GM18870 (cell line): ENCODE results near the gene CCNI2.
A peak's percentile ranks its signal among the peaks of the same experiment; 100 is the strongest.

ENCODE experiments used
- ATAC-seq: cut with Tn5 transposase; IDR thresholded peaks from one replicate; pipeline ENCODE4 v1.9.1; 2021; ENCODE audit warnings: moderate library complexity; ENCODE audit not compliant: unreplicated experiment

The CCNI2 gene

DNA sequence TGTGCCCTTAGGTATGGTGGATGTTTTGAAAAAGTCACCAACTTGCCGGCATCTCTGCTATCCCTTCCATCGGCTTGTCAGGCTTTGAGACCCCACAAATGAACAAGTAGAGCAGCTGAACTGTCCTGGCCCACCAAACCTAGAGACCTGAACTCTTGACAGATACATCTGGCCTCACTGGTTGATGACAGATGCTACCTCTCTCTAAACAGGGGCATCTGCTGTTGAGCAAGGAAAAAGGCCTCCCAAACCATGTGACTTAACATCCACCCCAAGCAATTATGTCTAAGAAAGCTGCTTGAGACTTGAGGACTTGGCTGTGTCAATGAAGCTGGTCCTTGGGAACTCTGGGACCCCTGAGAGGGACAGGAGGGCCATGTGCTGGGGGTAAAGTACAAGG is 2.3 kb downstream of the CCNI2 start:
- ATAC-seq, result no peak

DNA sequence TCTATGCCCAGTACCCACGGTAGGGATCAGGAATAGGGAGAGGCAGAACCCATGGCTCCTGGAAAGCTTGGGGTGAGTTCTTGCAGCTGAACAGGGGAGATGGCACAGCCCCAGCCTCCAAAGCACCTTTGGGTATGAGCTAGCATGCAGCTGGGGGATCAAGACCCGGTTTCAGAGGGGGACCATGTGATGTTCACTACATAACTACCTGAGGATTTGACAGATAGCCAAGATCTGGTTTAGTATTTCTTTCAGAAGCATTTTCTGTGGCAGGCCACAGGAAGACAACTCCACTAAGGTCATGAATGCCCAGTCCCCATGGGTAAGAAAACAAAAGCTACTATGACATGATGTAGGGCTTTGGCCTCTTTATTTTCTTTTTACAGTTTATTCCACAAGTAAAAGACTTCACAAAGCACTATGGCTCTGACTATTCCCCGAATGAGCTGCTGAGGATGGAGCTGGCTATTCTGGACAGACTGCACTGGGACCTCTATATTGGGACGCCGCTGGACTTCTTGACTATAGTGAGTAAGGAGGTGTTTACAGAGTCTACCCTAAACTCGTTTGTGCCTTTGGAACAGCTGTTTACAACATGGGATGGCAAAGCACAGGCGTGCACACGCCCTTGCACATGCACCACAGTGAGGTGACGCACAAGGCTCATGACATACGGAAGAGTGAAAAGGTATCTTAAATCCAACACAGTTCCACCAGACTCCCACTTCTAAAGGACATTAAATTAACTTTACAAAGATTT is 3.4 kb downstream of the CCNI2 start:
- no peak for ATAC-seq

DNA sequence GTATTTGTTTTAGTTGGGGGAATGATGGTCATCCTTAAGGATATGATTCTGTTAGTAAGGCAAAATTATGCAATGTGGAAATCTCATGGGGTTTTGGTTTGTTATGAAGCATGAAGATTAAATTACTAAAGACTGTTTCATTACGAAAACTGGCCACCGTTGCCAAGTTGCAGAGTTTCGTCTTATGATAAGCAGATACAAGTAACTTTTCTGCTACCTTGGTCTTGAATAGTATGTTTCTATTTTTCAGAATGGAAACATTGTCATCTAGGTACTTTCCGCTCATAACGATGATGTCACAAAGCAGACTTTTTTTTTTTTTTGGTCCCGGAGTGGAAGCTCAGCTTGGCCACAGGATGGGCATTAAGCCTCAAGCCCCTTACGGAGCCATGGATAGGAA is 4.2 kb downstream of the CCNI2 start:
- ATAC-seq, result peak; percentile 45

DNA sequence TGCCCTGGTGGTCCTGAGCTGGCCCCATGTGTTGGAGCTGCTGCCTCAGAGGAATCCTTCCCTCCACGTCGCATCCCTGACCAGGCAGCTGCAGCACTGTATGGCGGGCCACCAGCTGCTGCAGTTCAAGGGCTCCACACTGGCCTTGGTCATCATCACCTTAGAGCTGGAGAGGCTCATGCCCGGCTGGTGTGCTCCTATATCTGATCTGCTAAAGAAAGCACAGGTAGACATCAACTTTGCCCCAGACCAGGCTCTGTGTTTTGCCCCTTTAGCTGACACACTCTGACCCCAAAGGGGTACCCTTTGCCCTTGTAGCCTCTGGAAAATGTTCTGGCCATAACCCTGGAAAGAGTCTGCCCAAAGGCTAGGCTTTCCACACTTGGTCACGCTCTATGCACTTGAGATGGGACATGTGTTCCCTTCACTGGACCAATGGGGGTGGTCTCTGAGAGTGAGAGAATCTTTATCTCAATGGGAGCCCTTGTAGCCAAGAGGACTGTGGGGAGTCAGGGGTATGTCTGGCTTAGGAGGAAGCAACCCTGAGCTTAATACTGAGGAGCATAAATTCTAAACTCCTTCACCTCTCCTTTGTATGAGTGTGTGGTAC is 4.8 kb downstream of the CCNI2 start:
- no peak for ATAC-seq

DNA sequence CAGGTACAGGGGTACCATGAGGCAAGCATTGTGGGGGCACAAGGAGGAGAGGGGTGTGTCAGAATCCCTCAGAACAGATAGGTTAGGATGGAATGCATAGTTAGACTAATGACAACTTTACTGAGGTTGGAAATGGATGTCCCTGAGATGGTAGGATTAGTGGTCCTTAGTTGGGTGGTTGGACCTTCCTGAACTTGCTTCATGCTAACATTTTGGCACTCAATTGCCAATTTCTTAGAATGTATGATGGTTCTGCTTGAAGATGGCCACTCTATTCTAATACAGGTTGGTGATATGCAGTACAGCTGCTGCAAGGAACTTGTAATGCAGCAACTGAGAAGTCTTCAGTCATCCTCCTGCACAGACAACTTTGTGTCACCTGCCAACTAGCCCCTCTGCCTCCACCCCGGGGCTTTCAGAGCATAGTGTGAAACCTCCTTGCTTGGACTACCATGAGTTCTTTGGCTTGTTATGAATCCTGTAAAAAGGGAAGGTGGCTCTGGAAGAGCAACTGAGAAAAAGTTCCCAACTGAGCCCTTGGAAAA is 5.4 kb downstream of the CCNI2 start:
- no peak for ATAC-seq

DNA sequence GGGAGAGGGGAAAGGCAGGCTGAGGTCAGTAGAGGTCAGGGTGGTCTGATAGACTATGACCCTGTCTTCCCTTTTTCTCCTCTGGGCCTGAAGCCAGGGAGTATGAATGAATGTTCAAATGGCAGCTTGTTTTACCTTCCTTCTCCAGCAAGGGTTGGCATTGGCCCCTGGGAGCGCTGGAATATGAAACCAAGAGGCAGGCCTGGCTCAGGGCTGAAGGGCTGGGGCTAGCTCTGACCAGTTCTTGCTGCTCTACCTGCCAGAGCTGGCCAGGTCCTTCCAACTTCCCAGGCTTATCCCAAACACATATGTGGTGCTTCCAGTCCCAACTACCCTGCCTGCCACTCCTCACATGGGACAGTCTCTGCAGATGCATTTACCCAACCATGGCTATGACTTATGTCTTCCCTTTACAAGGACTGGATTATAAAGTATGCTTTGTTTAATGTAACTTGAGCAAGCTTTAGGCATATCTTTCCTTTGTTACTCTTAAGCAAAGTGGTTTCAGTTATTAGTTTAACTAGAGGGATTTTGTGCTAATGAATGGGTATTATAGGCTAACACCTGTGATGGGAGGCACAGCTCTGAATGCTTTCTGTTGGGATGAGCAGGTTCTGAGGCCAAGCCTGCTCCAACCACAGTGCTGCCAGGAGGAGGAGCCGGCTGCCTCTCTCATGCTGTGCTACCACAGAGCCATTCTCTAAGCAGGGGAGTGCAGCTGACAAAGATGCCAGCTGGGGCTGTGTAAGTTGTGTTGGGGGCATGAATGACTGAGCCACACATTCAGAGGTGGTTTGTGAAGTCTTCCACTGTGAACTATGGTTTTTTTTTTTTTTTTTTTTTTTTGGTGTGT is 6.1 kb downstream of the CCNI2 start:
- no peak for ATAC-seq

DNA sequence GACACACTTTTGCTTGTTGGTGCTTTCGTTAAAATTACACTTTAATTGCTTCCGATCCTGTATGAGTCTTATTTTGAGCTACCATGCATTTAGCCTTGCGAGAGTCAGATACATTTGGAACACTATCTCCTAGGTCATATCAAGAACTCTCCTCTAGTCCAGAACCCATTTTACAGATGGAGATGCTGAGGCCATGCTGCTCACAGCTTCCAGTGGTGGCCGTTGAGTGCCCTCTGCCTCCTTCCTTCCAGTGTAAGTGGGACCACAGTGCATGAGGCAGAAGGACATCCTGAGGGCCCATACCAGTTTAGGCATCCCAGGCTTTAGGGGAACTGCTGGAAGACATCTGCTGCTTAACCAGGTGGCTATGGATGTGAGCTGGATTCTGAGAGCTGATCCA is 6.9 kb downstream of the CCNI2 start:
- ATAC-seq, result no peak

DNA sequence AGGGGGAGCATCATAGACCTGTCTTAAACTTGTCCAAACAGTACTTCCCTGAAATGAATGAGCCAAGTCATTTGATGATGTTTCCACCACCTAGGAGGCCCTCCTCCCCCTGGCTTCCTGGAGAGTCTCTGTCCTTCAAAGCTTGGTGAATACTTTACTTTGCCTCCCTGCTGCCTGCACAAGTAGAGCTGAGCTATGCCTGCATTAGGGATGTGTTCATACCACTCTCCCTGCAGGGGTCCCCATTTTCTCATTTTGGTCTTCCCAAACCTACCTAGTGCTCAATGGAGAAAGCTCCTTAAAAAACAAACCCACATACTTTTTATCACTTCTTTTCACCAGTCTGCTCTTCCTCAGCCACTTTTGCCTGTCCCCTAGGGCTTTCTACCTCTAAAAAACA is 7.7 kb downstream of the CCNI2 start:
- ATAC-seq, result no peak

DNA sequence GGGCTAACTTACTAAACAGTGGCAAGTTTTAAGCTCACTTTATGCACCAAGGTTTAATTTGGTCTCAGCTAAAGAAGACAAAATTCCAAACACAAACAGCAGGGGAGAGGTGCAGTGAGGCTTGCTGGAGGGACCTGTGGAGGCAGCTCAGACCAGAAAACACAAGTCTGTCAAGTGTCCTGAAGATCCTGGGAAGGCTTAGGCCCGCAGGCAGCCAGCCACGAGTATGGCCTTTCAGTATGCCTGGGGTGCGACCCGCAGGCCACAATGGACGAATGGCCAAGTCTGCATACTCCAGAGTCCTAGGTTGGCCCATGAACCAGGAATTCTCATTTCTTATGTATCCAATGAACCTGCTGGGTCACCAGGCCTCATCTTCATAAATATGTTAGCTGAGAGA is 9.3 kb downstream of the CCNI2 start:
- no peak for ATAC-seq

DNA sequence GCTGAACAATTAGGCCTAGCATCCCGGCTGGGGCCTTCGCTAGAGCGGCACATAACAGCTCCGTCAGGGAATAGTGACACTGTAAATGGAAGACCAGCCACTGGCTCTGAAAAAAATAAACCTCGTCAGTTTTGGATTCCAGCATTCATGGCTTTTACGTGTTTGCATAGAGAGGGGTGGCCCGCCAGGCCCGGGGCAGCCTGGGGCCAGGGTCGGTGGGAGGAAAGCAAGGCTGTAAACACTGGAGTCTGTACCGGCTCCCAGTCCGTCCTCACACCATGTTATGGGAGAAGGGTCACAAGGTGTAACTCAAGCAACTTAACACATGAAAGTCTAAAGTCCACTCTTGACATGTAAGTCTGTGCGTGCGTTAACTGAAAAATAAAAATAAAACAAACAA is 11.2 kb downstream of the CCNI2 start:
- no peak for ATAC-seq

DNA sequence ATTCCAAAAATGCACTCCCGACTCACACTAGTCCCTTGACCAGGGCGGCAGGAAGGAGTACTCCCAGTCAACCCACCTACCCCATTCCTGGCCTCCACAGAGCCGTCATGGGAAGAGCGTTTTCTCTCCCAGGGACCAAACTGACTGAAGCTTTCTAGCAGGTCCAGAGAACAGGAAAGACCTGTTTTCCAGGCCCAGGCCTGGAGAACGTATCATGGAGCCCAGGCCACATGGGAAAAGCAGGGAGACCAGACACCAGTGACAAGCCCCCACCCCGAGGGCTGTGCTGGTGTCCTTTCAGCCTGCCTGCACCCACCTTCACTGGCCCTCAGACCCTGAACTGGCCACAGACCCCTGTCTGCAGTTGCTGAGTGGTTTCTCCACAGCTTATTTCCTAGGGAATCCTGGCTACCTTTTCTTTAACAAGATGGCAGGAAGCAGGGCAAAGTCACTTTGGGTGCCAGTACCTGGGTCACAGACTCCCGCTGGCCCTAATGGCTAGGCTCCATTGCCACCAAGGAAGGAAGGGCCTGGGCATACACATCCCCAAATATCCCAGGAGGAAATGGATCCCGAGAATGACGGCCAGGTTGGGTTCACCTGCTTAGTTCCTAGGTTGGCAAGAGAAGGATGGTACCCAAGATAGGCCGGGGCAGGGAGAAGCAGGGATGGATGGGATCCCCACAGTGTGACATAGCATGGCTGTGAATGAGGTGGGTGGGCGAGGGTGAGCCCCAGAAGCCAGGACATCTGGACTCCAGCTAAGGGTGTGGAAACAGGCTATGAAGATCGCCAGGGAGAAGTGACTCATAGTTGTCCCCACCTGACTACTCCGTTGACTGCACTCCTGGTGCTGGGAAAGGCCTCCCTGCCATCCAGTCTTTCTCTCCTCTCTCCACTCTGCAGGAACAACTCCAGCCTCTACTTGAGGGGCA is 12.2 kb downstream of the CCNI2 start:
- ATAC-seq, result no peak

DNA sequence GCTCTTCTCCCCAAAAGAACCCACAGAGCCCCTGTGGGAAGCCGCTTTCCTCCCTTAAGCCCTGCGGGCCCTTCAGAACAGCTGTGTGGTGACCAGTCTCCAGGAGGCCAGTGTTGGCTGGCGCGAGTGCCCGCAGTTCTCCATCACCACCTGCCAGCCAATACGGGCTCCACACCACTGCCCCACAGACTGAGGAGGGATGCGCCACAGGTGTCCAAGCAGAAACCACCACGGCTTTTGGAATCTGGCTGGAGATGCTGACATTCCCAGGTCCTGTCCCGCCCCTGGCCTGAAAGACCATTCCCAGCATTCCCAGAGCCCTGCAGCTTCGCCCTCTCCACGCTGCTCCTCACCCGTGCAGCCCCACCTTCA is 12.8 kb downstream of the CCNI2 start:
- no peak for ATAC-seq

DNA sequence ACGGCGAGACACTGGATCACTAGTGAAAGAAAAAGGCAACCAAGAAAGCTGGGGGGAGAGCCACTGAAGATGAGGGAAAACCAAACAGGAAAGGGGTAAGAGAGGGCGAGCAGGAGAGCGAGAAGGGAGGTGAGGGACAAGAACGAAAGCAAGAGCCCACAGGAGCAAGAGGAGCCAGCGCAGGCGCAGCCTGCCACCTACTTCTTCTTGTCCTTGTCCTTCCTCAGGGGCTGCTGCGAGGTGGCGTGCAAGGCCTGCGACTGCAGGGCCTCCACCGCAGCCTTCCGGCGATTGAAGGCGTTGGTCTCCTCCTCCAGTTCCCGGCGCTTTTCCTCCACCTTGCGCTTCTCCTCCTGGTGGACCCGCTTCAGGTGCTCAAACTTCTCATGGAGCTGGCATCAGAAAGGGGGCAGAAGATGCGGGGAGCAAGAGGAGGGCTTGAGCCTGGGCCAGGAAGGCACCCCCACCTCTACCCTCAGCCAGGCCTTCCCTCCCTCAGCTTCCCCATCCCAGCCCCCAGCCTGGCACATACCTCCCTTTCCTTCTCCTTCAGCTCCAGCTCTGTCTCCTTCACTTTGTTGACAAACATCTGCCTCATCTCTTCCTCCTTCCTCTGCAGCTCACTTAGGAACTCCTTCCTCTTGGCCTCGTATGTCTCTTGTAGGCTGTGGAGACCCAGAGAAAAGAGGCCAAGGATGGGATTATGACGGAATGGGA is 13.5 kb downstream of the CCNI2 start:
- ATAC-seq, result no peak

DNA sequence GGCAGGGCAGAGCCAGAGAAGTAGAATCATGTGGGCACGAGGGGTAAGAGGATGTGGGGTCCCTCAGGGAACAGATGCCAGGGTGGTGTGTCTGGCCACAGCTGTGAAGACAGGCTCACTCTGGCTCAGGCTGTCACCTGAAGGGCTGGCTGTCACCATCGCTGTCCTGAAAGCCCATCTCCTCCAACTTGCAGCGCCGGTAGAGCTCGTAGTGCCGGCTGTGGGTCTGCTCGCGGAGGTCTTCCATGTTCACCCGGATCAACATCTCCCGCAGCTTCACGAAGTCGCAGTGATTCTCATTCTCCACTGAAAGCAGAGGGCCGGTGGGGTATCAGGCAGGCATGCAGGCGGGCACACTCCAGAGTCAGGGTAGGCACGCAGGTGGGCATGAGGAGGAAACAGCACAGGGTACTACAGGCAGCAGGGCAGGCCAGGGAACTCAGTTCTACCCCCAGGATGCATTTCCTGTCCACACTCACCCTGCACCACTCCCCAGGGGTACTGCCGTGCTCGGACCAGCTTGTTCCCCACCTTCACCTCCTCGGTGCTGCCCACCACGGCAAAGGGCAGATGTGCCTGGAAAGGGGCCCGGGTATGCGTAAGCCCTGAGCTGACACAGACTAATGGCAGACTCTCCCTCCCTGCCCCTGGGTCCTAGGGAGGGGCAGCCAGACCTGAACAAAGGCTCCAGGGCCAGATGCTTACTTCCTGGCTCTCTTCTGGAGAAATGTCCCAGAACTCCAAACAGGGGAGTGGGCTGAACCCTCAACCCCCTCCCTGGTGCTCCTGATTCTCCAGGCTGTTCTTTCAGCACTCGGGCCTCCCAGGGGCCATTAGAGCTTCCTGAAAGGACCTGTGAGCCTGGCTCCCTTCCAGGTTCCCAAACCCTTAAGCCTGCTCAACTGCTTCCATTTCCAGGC is 14.4 kb downstream of the CCNI2 start:
- no peak for ATAC-seq

DNA sequence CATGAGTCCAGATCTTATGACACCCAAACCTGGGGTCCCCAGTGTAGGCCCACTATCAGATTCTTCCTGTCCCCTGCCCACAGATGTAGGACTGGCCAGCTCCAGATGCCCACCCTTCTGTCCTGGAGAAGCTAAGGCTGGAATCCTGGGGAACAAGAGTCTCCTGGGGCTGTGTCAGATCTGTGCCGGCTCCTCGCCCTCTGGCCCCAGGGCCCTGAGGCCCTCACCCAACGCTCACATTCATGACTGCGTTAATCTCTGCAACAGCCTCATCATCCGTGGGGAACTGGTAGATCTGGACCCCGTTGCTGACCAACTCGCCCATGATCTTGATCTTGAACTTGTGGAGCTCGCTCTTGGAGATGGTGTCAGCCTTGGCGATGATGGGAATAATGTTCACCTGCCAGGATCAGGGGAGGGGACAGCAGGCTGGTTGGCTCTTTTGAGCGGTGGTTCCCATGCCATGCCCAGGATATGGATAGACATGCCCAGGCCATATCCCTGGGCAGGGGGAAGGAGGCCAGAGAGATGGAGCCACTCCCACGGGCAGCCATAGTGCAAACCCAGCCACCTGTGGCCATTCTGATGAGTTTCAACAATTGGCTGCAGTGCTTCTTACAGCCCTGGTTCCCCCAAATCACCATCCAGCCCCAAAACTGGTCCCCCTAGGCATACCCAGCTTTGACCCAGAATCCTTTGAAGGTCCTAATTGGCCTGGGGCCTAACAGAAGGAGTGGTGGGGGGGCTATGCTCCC is 15.2 kb downstream of the CCNI2 start:
- ATAC-seq, result no peak

DNA sequence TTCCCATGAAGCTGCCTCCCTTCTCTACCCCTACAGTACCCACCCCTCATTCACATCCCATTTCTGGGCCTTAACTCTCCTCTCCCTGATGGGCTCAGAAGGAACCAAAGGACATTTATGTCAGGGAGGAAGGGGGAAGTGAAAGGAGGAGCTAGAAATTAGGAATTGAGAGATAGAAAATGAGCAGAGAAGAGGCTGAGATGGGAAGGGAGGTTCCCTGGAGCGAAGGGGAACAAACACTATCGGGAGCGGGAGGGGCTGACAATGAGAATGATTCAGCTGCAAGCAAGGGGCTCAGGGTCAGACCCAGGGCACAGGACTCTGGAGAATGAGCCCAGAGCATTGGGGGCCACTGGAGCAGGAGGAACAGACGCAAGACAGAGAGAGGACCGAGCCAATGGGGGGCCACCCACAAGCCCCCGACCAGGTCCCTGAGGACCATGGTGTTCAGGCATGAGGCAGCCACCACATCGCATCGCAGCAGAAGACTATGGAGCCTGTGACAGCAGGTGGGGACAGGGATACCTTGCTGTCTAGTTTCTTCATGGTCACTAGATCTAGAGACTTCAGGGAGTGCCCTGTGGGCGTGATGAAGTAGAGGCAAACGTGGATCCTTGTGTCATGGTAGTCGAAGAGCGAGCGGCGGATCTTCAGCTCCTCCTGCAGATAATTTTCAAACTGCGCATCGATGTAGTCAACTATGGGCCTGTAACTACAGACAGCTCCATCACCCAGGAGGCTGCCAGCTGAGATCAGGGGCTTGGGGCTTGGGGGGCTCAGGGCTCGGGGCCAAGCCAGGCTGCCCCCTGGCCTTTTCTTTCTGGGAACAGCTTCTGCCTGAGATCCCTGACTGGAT is 16.2 kb downstream of the CCNI2 start:
- ATAC-seq, result no peak

DNA sequence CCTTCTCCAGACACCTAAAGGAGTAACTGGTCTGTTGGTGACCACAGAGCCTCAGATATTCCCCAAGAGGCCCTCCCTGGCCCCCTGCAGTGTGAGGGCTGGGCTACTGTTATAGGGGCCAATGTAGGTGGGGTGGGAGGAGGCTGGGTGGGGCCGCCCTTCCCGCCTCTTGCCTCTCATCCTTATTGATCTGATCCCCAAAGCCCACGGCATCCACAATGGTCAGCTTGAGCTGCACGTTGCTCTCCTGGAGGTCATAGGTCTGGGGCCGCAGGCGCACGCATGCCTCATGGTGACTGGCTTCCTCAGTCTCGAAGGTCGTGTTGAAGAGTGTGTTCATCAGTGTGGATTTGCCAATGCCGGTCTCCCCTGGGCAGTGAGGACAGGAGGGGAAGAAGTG is 16.8 kb downstream of the CCNI2 start:
- no peak for ATAC-seq
